Measurements from ENCODE around the gene SPEN.
"Not testable (repeated sequence)": the region's sequence is repeated elsewhere in the genome, so short reads cannot be mapped to it uniquely, and the experiment has no call there.

The SPEN gene

GRCh38 chr1:15847100-15847892 is at the start of gene SPEN:
Gene SPEN, plus strand, starts transcription at chr1:15847707. Its CDS starts 361 bp downstream, at chr1:15848068.
- DNase-seq (ENCODE audit: low read depth in 2 of 2) = peak; percentile 97 to 98

- no peak for DNase-seq (ENCODE audit: low read depth in 2 of 2)
Observed at GRCh38 chr1:15799004-15799867, 48.3 kb upstream of the SPEN start.

- no peak for DNase-seq (ENCODE audit: low read depth in 2 of 2)
Observed at GRCh38 chr1:15799928-15800835, 47.3 kb upstream of the SPEN start.

GRCh38 chr1:15802234-15802965 is 45.1 kb upstream of the SPEN start:
- no peak for DNase-seq (ENCODE audit: low read depth in 2 of 2)

GRCh38 chr1:15803380-15803779 is 44.1 kb upstream of the SPEN start:
- DNase-seq (ENCODE audit: low read depth in 2 of 2) = no peak

- no peak for DNase-seq (ENCODE audit: low read depth in 2 of 2)
Observed at GRCh38 chr1:15804060-15804459, 43.4 kb upstream of the SPEN start.

GRCh38 chr1:15807121-15807520 is 40.4 kb upstream of the SPEN start:
- no peak for DNase-seq (ENCODE audit: low read depth in 2 of 2)

GRCh38 chr1:15807549-15807948 is 40.0 kb upstream of the SPEN start, which contains the start of gene UQCRHL:
Gene UQCRHL, minus strand, starts transcription at chr1:15807649. Its CDS starts 0 bp downstream, at chr1:15807649.
- DNase-seq (ENCODE audit: low read depth in 2 of 2) = not testable (repeated sequence)

- DNase-seq (ENCODE audit: low read depth in 2 of 2) = no peak
Observed at GRCh38 chr1:15808955-15809354, 38.6 kb upstream of the SPEN start.

GRCh38 chr1:15810073-15810472 is 37.4 kb upstream of the SPEN start:
- no peak for DNase-seq (ENCODE audit: low read depth in 2 of 2)

GRCh38 chr1:15816674-15817073 is 30.8 kb upstream of the SPEN start:
- DNase-seq (ENCODE audit: low read depth in 2 of 2) = no peak

GRCh38 chr1:15820478-15820877 is 27.0 kb upstream of the SPEN start:
- DNase-seq (ENCODE audit: low read depth in 2 of 2) = no peak

- no peak for DNase-seq (ENCODE audit: low read depth in 2 of 2)
Observed at GRCh38 chr1:15825800-15826199, 21.7 kb upstream of the SPEN start.

GRCh38 chr1:15826810-15827507 is 20.5 kb upstream of the SPEN start:
- DNase-seq (ENCODE audit: low read depth in 2 of 2) = no peak

GRCh38 chr1:15827567-15827966 is 19.9 kb upstream of the SPEN start:
- not testable (repeated sequence) for DNase-seq (ENCODE audit: low read depth in 2 of 2)

- DNase-seq (ENCODE audit: low read depth in 2 of 2) = not testable (repeated sequence)
Observed at GRCh38 chr1:15828931-15829330, 18.6 kb upstream of the SPEN start.

GRCh38 chr1:15830258-15830657 is 17.2 kb upstream of the SPEN start:
- no peak for DNase-seq (ENCODE audit: low read depth in 2 of 2)

- peak; percentile 15 to 32 for DNase-seq (ENCODE audit: low read depth in 2 of 2)
Observed at GRCh38 chr1:15833069-15833679, 14.3 kb upstream of the SPEN start.

- no peak for DNase-seq (ENCODE audit: low read depth in 2 of 2)
Observed at GRCh38 chr1:15833842-15834405, 13.6 kb upstream of the SPEN start.
